Measurements from ENCODE around the gene FPGS.
"Not testable (repeated sequence)": the region's sequence is repeated elsewhere in the genome, so short reads cannot be mapped to it uniquely, and the experiment has no call there.

The FPGS gene

GRCh38 chr9:127845619-127846018 lies 42.9 kb downstream of the FPGS start:
- DNase-seq, result not testable (repeated sequence)

GRCh38 chr9:127846443-127847177 lies 43.9 kb downstream of the FPGS start:
- no peak for DNase-seq

GRCh38 chr9:127847178-127847510 lies 44.5 kb downstream of the FPGS start:
- DNase-seq, result no peak

GRCh38 chr9:127847833-127848755 lies 45.4 kb downstream of the FPGS start:
- DNase-seq, result no peak

GRCh38 chr9:127848756-127849504 lies 46.2 kb downstream of the FPGS start:
- no peak for DNase-seq

- no peak for DNase-seq
These were observed 47.7 kb downstream of the FPGS start for GRCh38 chr9:127850286-127850830.

GRCh38 chr9:127852829-127853228 lies 50.1 kb downstream of the FPGS start:
- no peak for DNase-seq

- DNase-seq, result no peak
These were observed 50.9 kb downstream of the FPGS start for GRCh38 chr9:127853312-127854183.

GRCh38 chr9:127854184-127854806 lies 51.6 kb downstream of the FPGS start, which contains the start of gene ENG:
TSS of gene ENG (minus strand) at chr9:127854658. CDS start at chr9:127854355, 303 bp downstream.
- DNase-seq, result no peak

GRCh38 chr9:127854960-127855359 lies 52.3 kb downstream of the FPGS start:
- no peak for DNase-seq

GRCh38 chr9:127855522-127855921 lies 52.8 kb downstream of the FPGS start:
- no peak for DNase-seq

GRCh38 chr9:127856094-127856728 lies 53.5 kb downstream of the FPGS start:
- DNase-seq, result no peak

GRCh38 chr9:127856729-127857116 lies 54.0 kb downstream of the FPGS start:
- DNase-seq, result no peak

GRCh38 chr9:127857278-127857677 lies 54.6 kb downstream of the FPGS start:
- DNase-seq, result no peak

GRCh38 chr9:127858041-127858512 lies 55.4 kb downstream of the FPGS start:
- DNase-seq, result peak; percentile 22

GRCh38 chr9:127860260-127860659 lies 57.6 kb downstream of the FPGS start:
- DNase-seq, result no peak

- no peak for DNase-seq
These were observed 58.1 kb downstream of the FPGS start for GRCh38 chr9:127860779-127861178.

GRCh38 chr9:127862075-127863011 lies 59.7 kb downstream of the FPGS start:
- no peak for DNase-seq

GRCh38 chr9:127863191-127863621 lies 60.5 kb downstream of the FPGS start:
- no peak for DNase-seq
